Neuronal stem cell (in vitro differentiated cells): ENCODE measurements around the gene HOXB3.

Source experiments
- DNase-seq: peaks from one replicate; pipeline ENCODE4 v3.0.0-alpha.2; 2013; ENCODE audit warnings: low spot score
- H2AFZ ChIP-seq: one replicate; pipeline ENCODE4 v1.6.1; 2013; ENCODE audit warnings: mild to moderate bottlenecking, low read length, inconsistent platforms
- H2AK5ac ChIP-seq: 2 replicates; pipeline ENCODE4 v1.6.1; 2013; ENCODE audit warnings: low read depth, mild to moderate bottlenecking, inconsistent platforms, low read length, moderate library complexity, mixed read lengths
- H2BK120ac ChIP-seq: 2 replicates; pipeline ENCODE4 v1.6.1; 2013; ENCODE audit warnings: low read depth, mild to moderate bottlenecking, inconsistent platforms, low read length, moderate library complexity, mixed read lengths
- H2BK12ac ChIP-seq: one replicate; pipeline ENCODE4 v1.6.1; 2013; ENCODE audit warnings: low read length, inconsistent platforms
- H2BK15ac ChIP-seq: 2 replicates; pipeline ENCODE4 v1.6.1; 2013; ENCODE audit warnings: mild to moderate bottlenecking, low read length, inconsistent platforms, mixed read lengths
- H2BK5ac ChIP-seq: one replicate; pipeline ENCODE4 v1.6.1; 2013; ENCODE audit warnings: inconsistent platforms, mild to moderate bottlenecking, low read length, moderate library complexity
- H3K14ac ChIP-seq: one replicate; pipeline ENCODE4 v1.6.1; 2013; ENCODE audit warnings: low read length, inconsistent platforms
- H3K18ac ChIP-seq: 2 replicates; pipeline ENCODE4 v1.6.1; 2013; ENCODE audit warnings: low read length, inconsistent platforms
- H3K23ac ChIP-seq: 2 replicates; pipeline ENCODE4 v1.6.1; 2013; ENCODE audit warnings: low read depth, mild to moderate bottlenecking, mixed read lengths, low read length, inconsistent platforms; ENCODE audit not compliant: poor library complexity
- H3K27ac ChIP-seq: replicated peaks from 3 replicates; pipeline ENCODE4 v1.5.1; 2013; ENCODE audit warnings: low read length, inconsistent platforms
- H3K27me3 ChIP-seq, 3 experiments: 2 replicates each; pipeline ENCODE4 v1.6.1; 2013; ENCODE audit warnings: low read length in 3 of 3, mild to moderate bottlenecking in 2 of 3, inconsistent platforms in 1 of 3, low read depth in 1 of 3, mixed read lengths in 1 of 3, moderate library complexity in 1 of 3; ENCODE audit not compliant: control insufficient read depth in 3 of 3, insufficient read depth in 3 of 3
- H3K36me3 ChIP-seq, 2 donors: replicated peaks in 1 of 2; 2 replicates each; pipeline ENCODE4 v1.6.1; 2013; ENCODE audit warnings: low read length in 2 of 2; ENCODE audit not compliant: control insufficient read depth in 2 of 2, insufficient read depth in 2 of 2
- H3K4ac ChIP-seq: 2 replicates; pipeline ENCODE4 v1.6.1; 2013; ENCODE audit warnings: inconsistent platforms, mild to moderate bottlenecking, low read length, moderate library complexity
- H3K4me1 ChIP-seq, 2 donors: 1 replicate in 1 of 2; 2 replicates in 1 of 2; pipeline ENCODE4 v1.6.1; 2013; ENCODE audit warnings: low read length in 2 of 2, low read depth in 1 of 2; ENCODE audit not compliant: control insufficient read depth in 2 of 2, insufficient read depth in 1 of 2
- H3K4me2 ChIP-seq: one replicate; pipeline ENCODE4 v1.6.1; 2013; ENCODE audit warnings: mild to moderate bottlenecking, low read length, inconsistent platforms; ENCODE audit not compliant: insufficient read depth, poor library complexity, severe bottlenecking
- H3K4me3 ChIP-seq, 2 donors: 2 replicates each; pipeline ENCODE4 v1.5.1; 2013; ENCODE audit warnings: low read length in 2 of 2, mild to moderate bottlenecking in 2 of 2, inconsistent platforms in 1 of 2, moderate library complexity in 1 of 2
- H3K79me1 ChIP-seq: one replicate; pipeline ENCODE4 v1.6.1; 2013; ENCODE audit warnings: low read depth, mild to moderate bottlenecking, inconsistent platforms, low read length, moderate library complexity
- H3K9ac ChIP-seq: one replicate; pipeline ENCODE4 v1.6.1; 2013; ENCODE audit warnings: mild to moderate bottlenecking, low read depth, low read length, inconsistent platforms; ENCODE audit not compliant: poor library complexity
- H3K9me3 ChIP-seq, 2 donors: replicated peaks in 1 of 2; 2 replicates each; pipeline versions ENCODE3 to v1.6.1; 2013; ENCODE audit warnings: low read length in 2 of 2, mild to moderate bottlenecking in 2 of 2, inconsistent platforms in 1 of 2, low read depth in 1 of 2, mixed read lengths in 1 of 2, moderate library complexity in 1 of 2; ENCODE audit not compliant: control insufficient read depth in 2 of 2, insufficient read depth in 1 of 2
- H4K8ac ChIP-seq: one replicate; pipeline ENCODE4 v1.6.1; 2013; ENCODE audit warnings: low read depth, mild to moderate bottlenecking, inconsistent platforms, low read length, moderate library complexity
- H4K91ac ChIP-seq: one replicate; pipeline ENCODE4 v1.6.1; 2013; ENCODE audit warnings: low read length, low read depth, mild to moderate bottlenecking, inconsistent platforms; ENCODE audit not compliant: poor library complexity
- WGBS, 2 donors: extraction: QIAGEN DNeasy Blood & Tissue Kit; methylation state at CpG; one replicate each; pipeline ENCODE4 v1.1.7; 2013; ENCODE audit warnings: missing lambda C conversion rate in 2 of 2, mixed read lengths in 1 of 2; ENCODE audit not compliant: insufficient read length in 2 of 2, insufficient replicate concordance in 1 of 2; ENCODE audit errors: extremely low coverage in 2 of 2; 5-methylcytosine and 5-hydroxymethylcytosine counted together

Gene HOXB3

GRCh38 chr17:48519427-48519826, 70.6 kb downstream of the HOXB3 start:
- Histone ChIP-seq H3K79me1 (no peaks in the 10 kb centered on the region), H3K14ac (no peak overlapping the region), H3K27me3 (peaks cover 2 to 69% (median 39%) of the 10 kb centered on the region in 3 experiments), H2AK5ac (no peak overlapping the region), H2BK15ac (no peak overlapping the region), H2BK12ac (no peak overlapping the region), H2BK120ac (no peak overlapping the region), H3K36me3 (no peaks in the 10 kb centered on the region), H4K8ac (no peak overlapping the region), H3K4me3 (no peak overlapping the region), H3K27ac (no peak overlapping the region), H2BK5ac (no peak overlapping the region), H3K23ac (no peak overlapping the region), H3K4me2 (no peak overlapping the region), H3K9me3 (peaks cover 0 to 2% of the 10 kb centered on the region in 2 donors), H3K4me1 (no peaks in the 10 kb centered on the region), H3K18ac (no peak overlapping the region), H2AFZ (no peak overlapping the region), H3K9ac (no peak overlapping the region), H4K91ac (no peak overlapping the region), H3K4ac (no peak overlapping the region)
- no CpG with 5 or more reads among the region's 5 CpGs for WGBS, 2 donors
- no peak for DNase-seq

- Histone ChIP-seq H2BK12ac (no peak overlapping the region), H3K79me1 (no peaks in the 10 kb centered on the region), H3K23ac (no peak overlapping the region), H2BK120ac (no peak overlapping the region), H2AK5ac (no peak overlapping the region), H3K9me3 (peaks cover 0 to 2% of the 10 kb centered on the region in 2 donors), H3K18ac (no peak overlapping the region), H3K27ac (no peak overlapping the region), H3K4me3 (no peak overlapping the region), H3K4ac (no peak overlapping the region), H3K36me3 (no peaks in the 10 kb centered on the region), H3K4me1 (no peaks in the 10 kb centered on the region), H3K14ac (no peak overlapping the region), H3K27me3 (peaks cover 2 to 61% (median 25%) of the 10 kb centered on the region in 3 experiments), H3K9ac (no peak overlapping the region), H2AFZ (no peak overlapping the region), H2BK15ac (no peak overlapping the region), H2BK5ac (no peak overlapping the region), H4K91ac (no peak overlapping the region), H4K8ac (no peak overlapping the region), H3K4me2 (no peak overlapping the region)
- WGBS, 2 donors = no CpG with 5 or more reads among the region's 3 CpGs
- no peak for DNase-seq
Observed at GRCh38 chr17:48517478-48517877, 72.6 kb downstream of the HOXB3 start.

DNA sequence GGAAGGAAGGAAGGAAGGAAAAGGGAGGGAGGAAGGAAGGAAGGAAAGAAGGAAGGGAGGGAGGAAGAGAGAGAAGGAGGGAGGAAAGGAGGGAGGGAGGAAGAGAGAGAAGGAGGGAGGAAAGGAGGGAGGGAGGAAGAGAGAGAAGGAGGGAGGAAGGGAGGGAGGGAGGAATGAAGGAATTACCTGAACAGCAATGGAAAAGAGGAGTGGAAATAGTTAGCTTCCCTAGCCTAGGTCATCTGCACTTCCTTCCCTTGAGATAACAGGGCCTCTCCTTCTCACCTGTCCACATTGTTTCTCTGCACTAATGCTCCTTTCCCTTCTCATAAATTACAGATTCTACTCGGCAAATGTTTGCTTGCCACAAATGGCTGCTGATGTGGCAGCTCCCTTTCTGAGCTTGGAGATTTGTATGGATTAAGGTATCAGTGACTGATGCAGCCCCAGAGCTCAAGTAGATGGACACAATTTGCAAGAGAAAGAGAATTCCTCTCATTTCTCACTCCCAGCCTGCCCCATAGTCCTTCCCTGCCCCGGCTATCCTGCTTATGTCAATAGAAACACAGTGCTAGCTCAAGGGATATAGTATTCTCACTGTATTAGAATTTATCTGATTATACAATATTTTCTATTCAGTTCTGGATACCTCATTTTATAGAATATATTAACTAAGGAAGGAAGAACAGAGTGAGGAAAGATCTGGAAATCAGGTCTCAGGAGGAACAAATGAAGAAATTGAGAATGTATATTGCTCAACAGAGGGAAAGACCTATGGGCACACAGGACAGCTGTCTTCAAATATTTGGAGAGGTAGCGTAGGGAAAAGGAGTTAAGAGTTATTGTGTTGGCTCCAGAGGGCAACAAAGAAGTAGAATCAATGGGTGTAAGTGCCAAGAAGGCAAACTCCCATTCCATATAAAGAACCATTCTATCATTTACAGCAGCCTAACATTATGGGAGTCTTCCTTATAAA, 73.8 kb downstream of the HOXB3 start:
- WGBS, 2 donors = no CpG with 5 or more reads among the region's 3 CpGs
- H2BK120ac ChIP-seq = no peak overlapping the region
- no peaks in the 10 kb centered on the region for H3K79me1 ChIP-seq

GRCh38 chr17:48514477-48514876, 75.6 kb downstream of the HOXB3 start:
- Histone ChIP-seq H2BK12ac (no peak overlapping the region), H4K8ac (no peak overlapping the region), H3K36me3 (no peaks in the 10 kb centered on the region), H3K4me2 (no peak overlapping the region), H3K79me1 (no peaks in the 10 kb centered on the region), H3K4ac (no peak overlapping the region), H2AFZ (no peak overlapping the region), H3K27me3 (peaks cover 2 to 39% (median 16%) of the 10 kb centered on the region in 3 experiments), H3K9ac (no peak overlapping the region), H3K27ac (no peak overlapping the region), H2BK5ac (no peak overlapping the region), H3K4me3 (no peak overlapping the region), H4K91ac (no peak overlapping the region), H2BK15ac (no peak overlapping the region), H3K18ac (no peak overlapping the region), H3K9me3 (peaks cover 0 to 2% of the 10 kb centered on the region in 2 donors), H3K4me1 (no peaks in the 10 kb centered on the region), H2AK5ac (no peak overlapping the region), H2BK120ac (no peak overlapping the region), H3K23ac (no peak overlapping the region), H3K14ac (no peak overlapping the region)
- DNase-seq = no peak
- WGBS, 2 donors = no CpG with 5 or more reads among the region's 2 CpGs

More for the DNA sequence above, 73.8 kb downstream of the HOXB3 start:
- no peak overlapping the region for H3K4me2 ChIP-seq
- H3K18ac ChIP-seq = no peak overlapping the region
- H3K4me3 ChIP-seq = no peak overlapping the region
- H2BK5ac ChIP-seq = no peak overlapping the region
- H3K9ac ChIP-seq = no peak overlapping the region
- DNase-seq = no peak
- no peak overlapping the region for H3K27ac ChIP-seq
- H3K9me3 ChIP-seq = peaks cover 0 to 2% of the 10 kb centered on the region in 2 donors
- H2BK12ac ChIP-seq = no peak overlapping the region
- H3K36me3 ChIP-seq = no peaks in the 10 kb centered on the region
- H2AK5ac ChIP-seq = no peak overlapping the region
- H2AFZ ChIP-seq = no peak overlapping the region
- H3K14ac ChIP-seq = no peak overlapping the region
- H4K91ac ChIP-seq = no peak overlapping the region
- H3K4me1 ChIP-seq = no peaks in the 10 kb centered on the region
- H3K4ac ChIP-seq = no peak overlapping the region
- H2BK15ac ChIP-seq = no peak overlapping the region
- H3K23ac ChIP-seq = no peak overlapping the region
- no peak overlapping the region for H4K8ac ChIP-seq
- H3K27me3 ChIP-seq = peaks cover 2 to 49% (median 16%) of the 10 kb centered on the region in 3 experiments
